ENCODE measurements around the gene FAM20A. TPM values are rescaled to one million over a fixed set of nuclear protein-coding genes. Genes with fewer than 3 reads are reported as not detected.

FAM20A gene
- total and polyA plus RNA-seq, 4 donors: 14.9 to 72.0 (median 58.6) TPM

- DNase-seq (ENCODE audit: low spot score): no peak
- no peak overlapping the region for H3K9ac ChIP-seq (ENCODE audit: low read depth in 1 of 2, low read length in 2 of 2)
- H3K27ac ChIP-seq (ENCODE audit: low read depth in 1 of 2, low read length in 2 of 2): peak overlapping the region; percentile 53 to 72
- peaks cover 2 to 29% (median 16%) of the 10 kb centered on the region in 4 donors for H3K4me1 ChIP-seq (ENCODE audit: control insufficient read depth in 4 of 4, insufficient read depth in 4 of 4, low read length in 3 of 4)
- peaks cover 0 to 2% (median under 1%) of the 10 kb centered on the region in 4 donors for H3K36me3 ChIP-seq (ENCODE audit: control insufficient read depth in 4 of 4, insufficient read depth in 3 of 4, low read depth in 1 of 4, low read length in 3 of 4)
- H3K27me3 ChIP-seq (ENCODE audit: control insufficient read depth in 4 of 4, insufficient read depth in 4 of 4, low read length in 3 of 4): no peaks in the 10 kb centered on the region
- no peak overlapping the region for H3K4me3 ChIP-seq (ENCODE audit: low read depth in 1 of 3, low read length in 3 of 3)
- no peaks in the 10 kb centered on the region for H3K9me3 ChIP-seq (ENCODE audit: control insufficient read depth in 4 of 4, low read length in 3 of 4)
- TF ChIP-seq RAD21 (IDR thresholded peaks at IDR 0.05) (no peak), YY1 (IDR thresholded peaks at IDR 0.05) (no peak), MAX (IDR thresholded peaks at IDR 0.05) (no peak), CTCF (IDR thresholded peaks at IDR 0.05; ENCODE audit: low read depth, low read length, missing input control) (no peak), HNF4A (conservative IDR thresholded peaks at IDR 0.05) (no peak), FOXA2 (IDR thresholded peaks at IDR 0.05) (no peak), NR2F2 (IDR thresholded peaks at IDR 0.05) (no peak)
- WGBS: 21% methylated on average over 2 of the region's 2 CpGs
Measured at GRCh38 chr17:68566442-68566738, 34.8 kb downstream of the FAM20A start.

GRCh38 chr17:68565661-68566441, 35.3 kb downstream of the FAM20A start:
- Histone ChIP-seq H3K36me3 (ENCODE audit: control insufficient read depth in 4 of 4, insufficient read depth in 3 of 4, low read depth in 1 of 4, low read length in 3 of 4) (peaks cover 0 to 2% (median under 1%) of the 10 kb centered on the region in 4 donors), H3K9ac (ENCODE audit: low read depth in 1 of 2, low read length in 2 of 2) (no peak overlapping the region), H3K27me3 (ENCODE audit: control insufficient read depth in 4 of 4, insufficient read depth in 4 of 4, low read length in 3 of 4) (no peaks in the 10 kb centered on the region), H3K4me1 (ENCODE audit: control insufficient read depth in 4 of 4, insufficient read depth in 4 of 4, low read length in 3 of 4) (peaks cover 2 to 29% (median 16%) of the 10 kb centered on the region in 4 donors), H3K4me3 (ENCODE audit: low read depth in 1 of 3, low read length in 3 of 3) (no peak overlapping the region), H3K9me3 (ENCODE audit: control insufficient read depth in 4 of 4, low read length in 3 of 4) (no peaks in the 10 kb centered on the region), H3K27ac (ENCODE audit: low read depth in 1 of 2, low read length in 2 of 2) (peak overlapping the region in 1 of 2 donors; percentile 7)
- whole genome bisulfite sequencing: 87% methylated on average over 3 of the region's 3 CpGs
- no peak for TF ChIP-seq FOXA2 (IDR thresholded peaks at IDR 0.05)
- DNase-seq (ENCODE audit: low spot score): no peak

- Histone ChIP-seq H3K36me3 (ENCODE audit: control insufficient read depth in 4 of 4, insufficient read depth in 3 of 4, low read depth in 1 of 4, low read length in 3 of 4) (peaks cover 0 to 2% (median under 1%) of the 10 kb centered on the region in 4 donors), H3K27ac (ENCODE audit: low read depth in 1 of 2, low read length in 2 of 2) (no peak overlapping the region), H3K9me3 (ENCODE audit: control insufficient read depth in 4 of 4, low read length in 3 of 4) (no peaks in the 10 kb centered on the region), H3K9ac (ENCODE audit: low read depth in 1 of 2, low read length in 2 of 2) (no peak overlapping the region), H3K4me3 (ENCODE audit: low read depth in 1 of 3, low read length in 3 of 3) (no peak overlapping the region), H3K4me1 (ENCODE audit: control insufficient read depth in 4 of 4, insufficient read depth in 4 of 4, low read length in 3 of 4) (peaks cover 2 to 21% (median 14%) of the 10 kb centered on the region in 4 donors), H3K27me3 (ENCODE audit: control insufficient read depth in 4 of 4, insufficient read depth in 4 of 4, low read length in 3 of 4) (no peaks in the 10 kb centered on the region)
- no peak for TF ChIP-seq RAD21 (IDR thresholded peaks at IDR 0.05)
- TF ChIP-seq YY1 (IDR thresholded peaks at IDR 0.05): no peak
- no peak for TF ChIP-seq GABPA (IDR thresholded peaks at IDR 0.05 in 1 of 2, conservative IDR thresholded peaks at IDR 0.05 in 1 of 2)
- TF ChIP-seq SP1 (IDR thresholded peaks at IDR 0.05): no peak
- no peak for TF ChIP-seq HNF4A (conservative IDR thresholded peaks at IDR 0.05)
- no peak for TF ChIP-seq NR2F2 (IDR thresholded peaks at IDR 0.05)
- TF ChIP-seq TAF1 (conservative IDR thresholded peaks at IDR 0.05): no peak
- no peak for TF ChIP-seq FOXA2 (IDR thresholded peaks at IDR 0.05)
- no peak for TF ChIP-seq RXRA (IDR thresholded peaks at IDR 0.05)
- TF ChIP-seq ZBTB33 (IDR thresholded peaks at IDR 0.05): no peak
- TF ChIP-seq HNF4G (IDR thresholded peaks at IDR 0.05): no peak
- TF ChIP-seq REST (IDR thresholded peaks at IDR 0.05): no peak
- TF ChIP-seq FOXA1 (IDR thresholded peaks at IDR 0.05): no peak
- DNase-seq (ENCODE audit: low spot score): no peak
- 94% methylated on average over 8 of the region's 8 CpGs for WGBS
Measured at GRCh38 chr17:68564415-68565111, 36.6 kb downstream of the FAM20A start.
